K562 (cell line): ENCODE results near the gene AMBRA1. TPM values are rescaled to one million over a fixed set of nuclear protein-coding genes. Genes with fewer than 3 reads are reported as not detected.

Source experiments
- E2F8 ChIP-seq: fragments of 450-650 bp; IDR thresholded peaks from 2 replicates; pipeline ENCODE4 v1.7.1; 2018; ENCODE audit warnings: mild to moderate bottlenecking, low read depth; ENCODE audit not compliant: partially characterized antibody
- EWSR1 ChIP-seq: fragments of 450-650 bp; IDR thresholded peaks from 2 replicates; pipeline ENCODE4 v1.6.1; 2018; ENCODE audit warnings: borderline replicate concordance, mild to moderate bottlenecking, low read depth, moderate library complexity; ENCODE audit not compliant: partially characterized antibody
- GATA2 ChIP-seq: sonication (generic); formaldehyde crosslinking; IDR thresholded peaks from 2 replicates; pipeline ENCODE4 v1.4.0; 2020; ENCODE audit warnings: mild to moderate bottlenecking, missing genetic modification reagents
- HMG20B ChIP-seq: fragments of 250-450 bp; sonication (Bioruptor Pico); IDR thresholded peaks from 2 replicates; pipeline ENCODE4 v1.5.0; 2021; ENCODE audit warnings: mild to moderate bottlenecking
- MECOM ChIP-seq: fragments of 250-450 bp; sonication (Bioruptor Pico); IDR thresholded peaks from 2 replicates; pipeline ENCODE4 v1.8.0; 2022; ENCODE audit warnings: inconsistent platforms
- NEUROD1 ChIP-seq: fragments of 150-350 bp; IDR thresholded peaks from 2 replicates; pipeline ENCODE4 v1.6.1; 2014; ENCODE audit warnings: borderline replicate concordance, low read length, low read depth; ENCODE audit not compliant: partially characterized antibody
- NR2C2 ChIP-seq, 2 experiments: fragments of 200-800 bp in 1 of 2; sonication (Bioruptor generic) in 1 of 2; sonication (generic) in 1 of 2; formaldehyde crosslinking in 1 of 2; IDR thresholded peaks; 2 replicates each; pipeline versions ENCODE4 v1.6.1 to v1.8.0; 2016 to 2022; ENCODE audit warnings: mild to moderate bottlenecking in 1 of 2, missing compliant biosample characterization in 1 of 2, missing genetic modification characterization in 1 of 2, missing genetic modification reagents in 1 of 2
- RBM39 ChIP-seq: fragments of 200-400 bp; formaldehyde crosslinking; optimal IDR thresholded peaks from 2 replicates; pipeline ENCODE3; 2018; ENCODE audit warnings: low read depth, low read length
- RFX5 ChIP-seq: IDR thresholded peaks from 2 replicates; pipeline ENCODE4 v1.6.1; 2011; ENCODE audit warnings: low read depth, mild to moderate bottlenecking, improper control_type of control experiment, low read length
- ZEB2 ChIP-seq: fragments of 450-650 bp; IDR thresholded peaks from 2 replicates; pipeline ENCODE4 v1.6.1; 2016
- ZNF212 ChIP-seq: fragments of 450-650 bp; formaldehyde crosslinking; IDR thresholded peaks from 2 replicates; pipeline ENCODE4 v1.4.0; 2020; ENCODE audit warnings: mild to moderate bottlenecking
- polyA plus RNA-seq, 8 experiments: library from polyadenylated mRNA; depleted of rRNA in 4 of 8; stranded (reverse) in 5 of 8; unstranded in 3 of 8; fragments of >200 nt; fragmentation: Nextera tagmentation in 2 of 8; fragmentation: Illumina TruSeq in 1 of 8; extraction: Ambion mirVana in 2 of 8; extraction: Trizol in 1 of 8; gene quantifications; 2 replicates each; pipeline versions ENCODE4 v1.2.1 to v1.2.3, GENCODE V29; 2011 to 2014; ENCODE audit warnings: inconsistent platforms in 1 of 8, missing spikeins in 1 of 8
- total RNA-seq, 7 experiments: library from RNA; depleted of rRNA in 6 of 7; stranded (reverse); fragments of >200 nt in 6 of 7; fragmentation: Illumina TruSeq in 2 of 7; extraction: Trizol in 2 of 7; gene quantifications; 2 replicates each; pipeline versions ENCODE4 v1.2.1 to v1.2.3, GENCODE V29; 2011 to 2021; ENCODE audit warnings: low replicate concordance in 1 of 7
- TF ChIP-seq, protein P1 (sequence below): sonication (generic); formaldehyde crosslinking; IDR thresholded peaks from 2 replicates; pipeline ENCODE4 v1.8.0; 2022; ENCODE audit warnings: mild to moderate bottlenecking, low read depth, missing genetic modification reagents
- TF ChIP-seq, protein P2 (sequence below): fragments of 450-650 bp; formaldehyde crosslinking; IDR thresholded peaks from 2 replicates; pipeline ENCODE4 v1.4.0; 2022; ENCODE audit warnings: missing genetic modification characterization
- TF ChIP-seq, protein P3 (sequence below): fragments of 450-650 bp; conservative IDR thresholded peaks from 2 replicates; pipeline ENCODE4 v1.6.1; 2016; ENCODE audit warnings: missing genetic modification characterization, low read depth, mild to moderate bottlenecking, control low read depth, missing compliant biosample characterization

Gene AMBRA1
- total and polyA plus RNA-seq, 9 of the 15 experiments (the other 6 are each of a cell fraction or from before 2014, with no cell fraction given) = 0.15 to 24.5 (median 13.0) TPM

- TF ChIP-seq E2F8 = peak; percentile 20
- TF ChIP-seq EWSR1 = no peak
- peak; percentile 27 for TF ChIP-seq NEUROD1
- peak; percentile 100 for TF ChIP-seq ZEB2
- no peak for TF ChIP-seq HMG20B (CRISPR knock-in tag)
- TF ChIP-seq, protein P1, sequence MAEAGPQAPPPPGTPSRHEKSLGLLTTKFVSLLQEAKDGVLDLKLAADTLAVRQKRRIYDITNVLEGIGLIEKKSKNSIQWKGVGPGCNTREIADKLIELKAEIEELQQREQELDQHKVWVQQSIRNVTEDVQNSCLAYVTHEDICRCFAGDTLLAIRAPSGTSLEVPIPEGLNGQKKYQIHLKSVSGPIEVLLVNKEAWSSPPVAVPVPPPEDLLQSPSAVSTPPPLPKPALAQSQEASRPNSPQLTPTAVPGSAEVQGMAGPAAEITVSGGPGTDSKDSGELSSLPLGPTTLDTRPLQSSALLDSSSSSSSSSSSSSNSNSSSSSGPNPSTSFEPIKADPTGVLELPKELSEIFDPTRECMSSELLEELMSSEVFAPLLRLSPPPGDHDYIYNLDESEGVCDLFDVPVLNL (CRISPR knock-in tag) = no peak
- TF ChIP-seq, protein P2, sequence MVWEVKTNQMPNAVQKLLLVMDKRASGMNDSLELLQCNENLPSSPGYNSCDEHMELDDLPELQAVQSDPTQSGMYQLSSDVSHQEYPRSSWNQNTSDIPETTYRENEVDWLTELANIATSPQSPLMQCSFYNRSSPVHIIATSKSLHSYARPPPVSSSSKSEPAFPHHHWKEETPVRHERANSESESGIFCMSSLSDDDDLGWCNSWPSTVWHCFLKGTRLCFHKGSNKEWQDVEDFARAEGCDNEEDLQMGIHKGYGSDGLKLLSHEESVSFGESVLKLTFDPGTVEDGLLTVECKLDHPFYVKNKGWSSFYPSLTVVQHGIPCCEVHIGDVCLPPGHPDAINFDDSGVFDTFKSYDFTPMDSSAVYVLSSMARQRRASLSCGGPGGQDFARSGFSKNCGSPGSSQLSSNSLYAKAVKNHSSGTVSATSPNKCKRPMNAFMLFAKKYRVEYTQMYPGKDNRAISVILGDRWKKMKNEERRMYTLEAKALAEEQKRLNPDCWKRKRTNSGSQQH = no peak
- TF ChIP-seq RBM39 = no peak
- TF ChIP-seq NR2C2 (CRISPR knock-in tag; IDR thresholded peaks at IDR 0.05) = no peak
- peak; percentile 88 for TF ChIP-seq NR2C2 (tag; IDR thresholded peaks at IDR 0.05)
- no peak for TF ChIP-seq MECOM
- TF ChIP-seq ZNF212 = no peak
- no peak for TF ChIP-seq RFX5
- TF ChIP-seq, protein P3, sequence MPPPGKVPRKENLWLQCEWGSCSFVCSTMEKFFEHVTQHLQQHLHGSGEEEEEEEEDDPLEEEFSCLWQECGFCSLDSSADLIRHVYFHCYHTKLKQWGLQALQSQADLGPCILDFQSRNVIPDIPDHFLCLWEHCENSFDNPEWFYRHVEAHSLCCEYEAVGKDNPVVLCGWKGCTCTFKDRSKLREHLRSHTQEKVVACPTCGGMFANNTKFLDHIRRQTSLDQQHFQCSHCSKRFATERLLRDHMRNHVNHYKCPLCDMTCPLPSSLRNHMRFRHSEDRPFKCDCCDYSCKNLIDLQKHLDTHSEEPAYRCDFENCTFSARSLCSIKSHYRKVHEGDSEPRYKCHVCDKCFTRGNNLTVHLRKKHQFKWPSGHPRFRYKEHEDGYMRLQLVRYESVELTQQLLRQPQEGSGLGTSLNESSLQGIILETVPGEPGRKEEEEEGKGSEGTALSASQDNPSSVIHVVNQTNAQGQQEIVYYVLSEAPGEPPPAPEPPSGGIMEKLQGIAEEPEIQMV = no peak
- no peak for TF ChIP-seq GATA2 (CRISPR knock-in tag)
These were observed 23.5 kb upstream of the AMBRA1 start, which contains the start of the genes ATG13 and HARBI1 (continued) for GRCh38 chr11:46617134-46617971.
